Activated CD8-positive, alpha-beta memory T cell treated with anti-CD3 and anti-CD28 coated beads for 48 hours (primary cell): ENCODE data around the gene GFRA1.

ENCODE experiments used
- DNase-seq, 3 experiments: peaks; one replicate each; pipeline ENCODE4 v3.0.0-alpha.2; 2020; ENCODE audit warnings: low read depth in 2 of 3, low spot score in 2 of 3

Gene GFRA1

GRCh38 chr10:116272440-116273283, at the start of gene GFRA1:
Gene GFRA1, minus strand, starts transcription at chr10:116273206. Its CDS starts 1,177 bp downstream, at chr10:116272029.
- no peak for DNase-seq

GRCh38 chr10:116316503-116316902, 43.5 kb upstream of the GFRA1 start:
- DNase-seq, result no peak

GRCh38 chr10:116312548-116312947, 39.5 kb upstream of the GFRA1 start:
- no peak for DNase-seq

- DNase-seq, result no peak
These were observed 38.9 kb upstream of the GFRA1 start for GRCh38 chr10:116311706-116312490.

- DNase-seq, result no peak
These were observed 38.0 kb upstream of the GFRA1 start for GRCh38 chr10:116311016-116311415.

GRCh38 chr10:116307455-116307854, 34.4 kb upstream of the GFRA1 start:
- DNase-seq, result no peak

- DNase-seq, result no peak
These were observed 33.8 kb upstream of the GFRA1 start for GRCh38 chr10:116306847-116307246.

GRCh38 chr10:116304923-116305322, 31.9 kb upstream of the GFRA1 start:
- DNase-seq, result no peak

GRCh38 chr10:116300542-116300941, 27.5 kb upstream of the GFRA1 start:
- no peak for DNase-seq

GRCh38 chr10:116298586-116298985, 25.6 kb upstream of the GFRA1 start:
- no peak for DNase-seq

- no peak for DNase-seq
These were observed 23.3 kb upstream of the GFRA1 start for GRCh38 chr10:116296291-116296721.

GRCh38 chr10:116292493-116292892, 19.5 kb upstream of the GFRA1 start:
- DNase-seq, result no peak

GRCh38 chr10:116289652-116290051, 16.6 kb upstream of the GFRA1 start:
- DNase-seq, result no peak

GRCh38 chr10:116287906-116288501, 15.0 kb upstream of the GFRA1 start:
- DNase-seq, result no peak

GRCh38 chr10:116286626-116287200, 13.7 kb upstream of the GFRA1 start:
- no peak for DNase-seq

GRCh38 chr10:116281775-116282174, 8.8 kb upstream of the GFRA1 start:
- DNase-seq, result no peak

GRCh38 chr10:116278846-116279245, 5.8 kb upstream of the GFRA1 start:
- DNase-seq, result no peak

- no peak for DNase-seq
These were observed 4.0 kb upstream of the GFRA1 start for GRCh38 chr10:116276981-116277380.

GRCh38 chr10:116274064-116274904, 1.3 kb upstream of the GFRA1 start:
- DNase-seq, result no peak

- no peak for DNase-seq
These were observed 1.2 kb downstream of the GFRA1 start for GRCh38 chr10:116271593-116272439.
